Measurements from ENCODE around the gene PCSK9. TPM values are rescaled to one million over a fixed set of nuclear protein-coding genes. Genes with fewer than 3 reads are reported as not detected.

PCSK9 gene
- total and polyA plus RNA-seq, 12 donors, result under 0.01 to 0.07 (median 0.05) TPM; not detected in 9

DNA sequence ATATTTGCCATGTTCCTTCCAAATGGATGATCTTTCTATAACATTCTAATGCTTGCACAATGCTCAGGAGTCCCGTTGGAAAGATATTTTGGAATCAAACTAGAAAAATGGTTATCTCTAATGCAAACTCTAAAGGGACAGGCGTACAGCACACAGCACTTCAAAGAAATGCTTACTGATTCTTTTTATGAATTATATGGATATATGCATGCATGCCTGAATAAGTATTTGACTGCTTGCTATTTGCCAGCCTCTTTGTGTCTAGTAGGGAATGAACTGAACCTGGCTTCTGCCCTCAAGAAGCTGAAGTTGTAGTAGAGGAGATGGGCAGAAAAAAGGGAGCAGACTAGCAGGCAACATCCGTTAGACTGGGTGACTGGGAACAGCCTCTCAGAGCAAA lies 48.1 kb downstream of the PCSK9 start:
- no peak overlapping the region for H3K4me3 ChIP-seq
- H3K27ac ChIP-seq, result no peak overlapping the region
- intact Hi-C loops (cut with DNase I), result no loop called here
- TF ChIP-seq, protein P1, sequence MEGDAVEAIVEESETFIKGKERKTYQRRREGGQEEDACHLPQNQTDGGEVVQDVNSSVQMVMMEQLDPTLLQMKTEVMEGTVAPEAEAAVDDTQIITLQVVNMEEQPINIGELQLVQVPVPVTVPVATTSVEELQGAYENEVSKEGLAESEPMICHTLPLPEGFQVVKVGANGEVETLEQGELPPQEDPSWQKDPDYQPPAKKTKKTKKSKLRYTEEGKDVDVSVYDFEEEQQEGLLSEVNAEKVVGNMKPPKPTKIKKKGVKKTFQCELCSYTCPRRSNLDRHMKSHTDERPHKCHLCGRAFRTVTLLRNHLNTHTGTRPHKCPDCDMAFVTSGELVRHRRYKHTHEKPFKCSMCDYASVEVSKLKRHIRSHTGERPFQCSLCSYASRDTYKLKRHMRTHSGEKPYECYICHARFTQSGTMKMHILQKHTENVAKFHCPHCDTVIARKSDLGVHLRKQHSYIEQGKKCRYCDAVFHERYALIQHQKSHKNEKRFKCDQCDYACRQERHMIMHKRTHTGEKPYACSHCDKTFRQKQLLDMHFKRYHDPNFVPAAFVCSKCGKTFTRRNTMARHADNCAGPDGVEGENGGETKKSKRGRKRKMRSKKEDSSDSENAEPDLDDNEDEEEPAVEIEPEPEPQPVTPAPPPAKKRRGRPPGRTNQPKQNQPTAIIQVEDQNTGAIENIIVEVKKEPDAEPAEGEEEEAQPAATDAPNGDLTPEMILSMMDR (IDR thresholded peaks at IDR 0.05), result no peak
- WGBS, 2 donors, result 84 to 92% methylated on average over 3 of the region's 3 CpGs
- ATAC-seq (no peak), DNase-seq (no peak)
- no peaks in the 10 kb centered on the region for H3K4me1 ChIP-seq
- H3K36me3 ChIP-seq, result peaks cover 0 to 100% (median 83%) of the 10 kb centered on the region in 9 donors
- H3K9me3 ChIP-seq, result no peaks in the 10 kb centered on the region
- no peaks in the 10 kb centered on the region for H3K27me3 ChIP-seq

DNA sequence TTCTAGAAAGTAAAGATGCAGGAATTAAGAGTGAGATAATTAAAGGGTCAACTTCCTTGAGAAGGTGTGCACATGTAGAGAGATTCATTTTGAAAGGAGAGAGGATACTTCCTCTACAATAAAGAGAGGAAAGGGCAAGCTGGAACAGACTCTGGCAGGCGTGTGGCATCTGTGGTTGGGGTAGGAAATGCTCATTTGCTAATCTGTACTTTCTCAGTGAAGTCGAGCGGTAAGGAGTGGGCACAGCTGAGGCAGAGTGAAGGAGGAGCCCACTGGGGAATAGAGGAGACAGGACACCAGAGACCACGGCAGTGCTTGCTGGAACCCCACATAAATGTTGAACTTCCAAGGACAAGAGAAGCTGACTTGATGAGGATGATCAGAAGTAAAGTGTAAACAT lies 49.1 kb downstream of the PCSK9 start:
- Histone ChIP-seq H3K27ac (no peak overlapping the region), H3K36me3 (peaks cover 0 to 100% (median 83%) of the 10 kb centered on the region in 9 donors), H3K9me3 (no peaks in the 10 kb centered on the region), H3K4me3 (no peak overlapping the region), H3K4me1 (no peaks in the 10 kb centered on the region), H3K27me3 (no peaks in the 10 kb centered on the region)
- no peak for ATAC-seq
- TF ChIP-seq, protein P1 (IDR thresholded peaks at IDR 0.05), result no peak
- intact Hi-C loops (cut with DNase I), result no loop called here
- no peak for DNase-seq
- 76 to 81% methylated on average over 4 of the region's 4 CpGs for WGBS, 2 donors

DNA sequence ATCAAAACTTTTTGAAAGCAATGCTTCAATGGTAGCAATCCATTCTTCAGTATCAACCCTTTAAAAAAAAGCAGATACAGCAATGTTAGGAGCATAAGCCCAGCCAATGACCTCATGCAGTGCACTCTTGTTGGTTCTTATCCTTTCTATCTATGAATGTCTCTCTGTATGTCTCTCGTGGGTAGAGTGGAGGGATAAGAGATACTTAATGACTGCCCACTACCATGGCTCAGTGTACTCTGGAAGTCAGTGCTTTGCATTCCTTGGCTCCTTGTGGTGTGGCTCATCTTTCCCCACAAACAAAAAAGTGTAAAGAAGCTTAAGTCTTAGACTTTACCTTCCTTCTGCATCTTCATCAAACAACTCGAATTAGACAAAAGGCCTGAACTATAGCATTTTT lies 50.3 kb downstream of the PCSK9 start:
- WGBS, 2 donors, result 74 to 76% methylated on average over 2 of the region's 2 CpGs
- Histone ChIP-seq H3K4me3 (no peak overlapping the region), H3K27ac (no peak overlapping the region), H3K4me1 (no peaks in the 10 kb centered on the region), H3K36me3 (peaks cover 0 to 100% (median 80%) of the 10 kb centered on the region in 9 donors), H3K27me3 (no peaks in the 10 kb centered on the region), H3K9me3 (no peaks in the 10 kb centered on the region)
- ATAC-seq (no peak), DNase-seq (no peak)
- intact Hi-C loops (cut with DNase I), result no loop called here
- TF ChIP-seq, protein P1 (IDR thresholded peaks at IDR 0.05), result no peak

DNA sequence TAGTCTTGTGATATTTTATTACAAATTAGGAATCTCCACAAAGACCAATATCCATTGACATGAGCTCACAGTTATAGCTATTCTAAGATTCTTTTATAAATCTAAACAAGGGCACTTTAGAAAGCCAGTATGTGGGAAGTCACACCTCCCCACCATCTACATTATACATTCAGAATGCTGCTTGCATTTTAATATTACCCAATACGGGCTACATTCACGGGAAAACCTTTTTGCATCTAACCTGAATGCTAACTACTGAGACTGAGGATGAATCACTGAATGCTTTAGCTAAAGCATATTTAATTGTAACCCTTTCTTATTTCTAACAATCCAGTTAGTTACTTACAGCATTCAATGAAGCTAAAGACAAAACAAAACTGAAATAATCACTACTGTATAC lies 53.1 kb downstream of the PCSK9 start:
- H3K9me3 ChIP-seq, result no peaks in the 10 kb centered on the region
- TF ChIP-seq, protein P1 (IDR thresholded peaks at IDR 0.05), result no peak
- H3K27ac ChIP-seq, result no peak overlapping the region
- intact Hi-C loops (cut with DNase I), result no loop called here
- no peaks in the 10 kb centered on the region for H3K4me1 ChIP-seq
- no peak for ATAC-seq
- DNase-seq, result no peak
- H3K27me3 ChIP-seq, result no peaks in the 10 kb centered on the region
- WGBS, 2 donors, result 94 to 95% methylated on average over 2 of the region's 2 CpGs
- no peak overlapping the region for H3K4me3 ChIP-seq
- peaks cover 0 to 100% (median 85%) of the 10 kb centered on the region in 9 donors for H3K36me3 ChIP-seq

All from heart right ventricle (tissue), 16 donors.